ENCODE data around the gene C19orf44. TPM values are rescaled to one million over a fixed set of nuclear protein-coding genes. Genes with fewer than 3 reads are reported as not detected.

The C19orf44 gene
- total RNA-seq, 4 donors from 2014 or later = 8.6 to 12.0 (median 10.6) TPM

DNA sequence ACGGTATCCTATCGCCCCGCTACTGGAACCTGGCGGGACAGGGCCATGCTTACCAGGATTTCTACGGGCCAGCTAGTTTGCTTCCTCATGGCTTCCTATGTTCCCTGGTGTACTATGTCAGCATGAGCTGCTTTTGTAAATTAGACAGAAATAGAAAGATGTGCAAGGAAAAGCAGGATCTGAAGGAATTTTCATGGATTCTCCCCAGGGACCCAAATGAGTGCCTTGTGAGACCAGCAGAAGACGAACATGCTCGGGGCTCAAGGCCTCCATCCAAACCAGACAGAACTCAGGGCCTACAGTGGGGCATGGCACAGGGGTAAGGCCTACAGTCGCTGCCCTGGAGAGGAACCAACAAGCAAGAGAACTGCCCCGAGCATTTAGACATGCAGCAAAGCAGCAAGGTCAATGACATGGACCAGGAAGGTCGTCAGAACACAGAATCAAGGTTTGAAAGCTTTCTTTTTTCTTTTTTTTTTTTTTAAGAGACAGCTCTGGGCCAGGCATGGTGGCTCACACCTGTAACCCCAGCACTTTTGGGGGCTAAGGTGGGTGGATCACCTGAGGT, 41.8 kb upstream of the C19orf44 start:
- Histone ChIP-seq H3K9me3 (no peaks in the 10 kb centered on the region), H3K36me3 (no peaks in the 10 kb centered on the region), H3K4me3 (replicated peaks in 1 of 3) (no peak overlapping the region), H3K27ac (no peak overlapping the region), H3K4me1 (peaks cover 43 to 52% of the 10 kb centered on the region in 2 donors), H3K27me3 (no peaks in the 10 kb centered on the region)
- TF ChIP-seq, protein P1, sequence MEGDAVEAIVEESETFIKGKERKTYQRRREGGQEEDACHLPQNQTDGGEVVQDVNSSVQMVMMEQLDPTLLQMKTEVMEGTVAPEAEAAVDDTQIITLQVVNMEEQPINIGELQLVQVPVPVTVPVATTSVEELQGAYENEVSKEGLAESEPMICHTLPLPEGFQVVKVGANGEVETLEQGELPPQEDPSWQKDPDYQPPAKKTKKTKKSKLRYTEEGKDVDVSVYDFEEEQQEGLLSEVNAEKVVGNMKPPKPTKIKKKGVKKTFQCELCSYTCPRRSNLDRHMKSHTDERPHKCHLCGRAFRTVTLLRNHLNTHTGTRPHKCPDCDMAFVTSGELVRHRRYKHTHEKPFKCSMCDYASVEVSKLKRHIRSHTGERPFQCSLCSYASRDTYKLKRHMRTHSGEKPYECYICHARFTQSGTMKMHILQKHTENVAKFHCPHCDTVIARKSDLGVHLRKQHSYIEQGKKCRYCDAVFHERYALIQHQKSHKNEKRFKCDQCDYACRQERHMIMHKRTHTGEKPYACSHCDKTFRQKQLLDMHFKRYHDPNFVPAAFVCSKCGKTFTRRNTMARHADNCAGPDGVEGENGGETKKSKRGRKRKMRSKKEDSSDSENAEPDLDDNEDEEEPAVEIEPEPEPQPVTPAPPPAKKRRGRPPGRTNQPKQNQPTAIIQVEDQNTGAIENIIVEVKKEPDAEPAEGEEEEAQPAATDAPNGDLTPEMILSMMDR (IDR thresholded peaks at IDR 0.05) = no peak
- no peak for TF ChIP-seq POLR2A (IDR thresholded peaks at IDR 0.05)
- no peak for DNase-seq
- 80 to 81% methylated on average over 10 of the region's 10 CpGs for WGBS, 2 donors
- intact Hi-C loops (cut with DNase I) = no loop called here

DNA sequence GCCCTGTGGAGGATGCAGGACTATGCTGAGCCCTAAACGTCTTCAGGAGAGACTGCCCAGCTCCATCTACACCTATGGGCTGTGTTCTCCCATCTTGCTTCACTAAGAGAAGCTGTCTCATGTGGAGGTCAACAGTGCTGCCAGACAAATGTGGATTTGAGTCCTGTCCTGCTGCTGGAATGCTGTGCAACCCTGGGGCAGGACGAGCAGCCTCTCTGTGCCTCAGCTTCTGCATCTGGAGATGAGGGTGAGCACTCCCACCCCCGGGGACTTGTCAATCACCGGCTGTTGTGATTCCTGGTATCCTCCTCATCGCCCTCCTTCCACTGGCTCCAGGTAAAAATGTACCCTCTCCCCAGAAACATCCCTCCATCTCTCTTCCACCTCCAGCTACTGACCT, 40.7 kb upstream of the C19orf44 start:
- 92 to 93% methylated on average over 4 to 5 of the region's 5 CpGs for WGBS, 2 donors
- Histone ChIP-seq H3K4me3 (replicated peaks in 1 of 3) (no peak overlapping the region), H3K9me3 (no peaks in the 10 kb centered on the region), H3K4me1 (peaks cover 44 to 53% of the 10 kb centered on the region in 2 donors), H3K36me3 (no peaks in the 10 kb centered on the region), H3K27ac (no peak overlapping the region), H3K27me3 (no peaks in the 10 kb centered on the region)
- intact Hi-C loops (cut with DNase I) = no loop called here
- DNase-seq = no peak
- TF ChIP-seq POLR2A (IDR thresholded peaks at IDR 0.05) = no peak
- TF ChIP-seq, protein P1 (IDR thresholded peaks at IDR 0.05) = no peak

DNA sequence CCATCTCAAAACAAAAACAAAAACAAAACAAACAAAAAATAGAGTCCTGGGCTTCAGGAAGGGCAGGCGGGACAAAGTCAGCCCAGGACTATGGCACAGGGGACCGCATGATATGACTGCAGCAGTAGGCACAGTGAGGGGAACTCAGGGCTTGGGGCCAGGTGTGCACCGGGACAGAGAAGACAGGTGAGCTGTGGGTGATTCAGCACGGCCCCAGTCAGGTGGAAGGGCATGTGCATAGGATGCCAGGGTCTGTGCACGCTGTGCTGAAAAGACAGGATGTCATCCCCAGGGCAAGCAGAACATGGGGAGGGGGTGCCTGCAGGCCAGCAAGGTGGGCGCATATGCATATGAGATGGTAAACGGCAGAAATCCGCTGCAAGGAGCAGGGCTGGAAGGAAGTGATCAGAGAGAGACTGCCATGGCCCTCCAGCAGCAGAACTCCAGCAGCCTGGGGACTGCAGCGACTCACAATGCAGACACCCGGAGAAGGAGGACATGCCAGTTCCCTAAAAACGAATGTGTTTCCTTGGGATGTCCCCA, 39.5 kb upstream of the C19orf44 start:
- peak; percentile 58 to 80 for DNase-seq
- Histone ChIP-seq H3K27me3 (no peaks in the 10 kb centered on the region), H3K4me3 (replicated peaks in 1 of 3) (no peak overlapping the region), H3K36me3 (no peaks in the 10 kb centered on the region), H3K27ac (peak overlapping the region; percentile 54 to 77 (median 75)), H3K9me3 (no peaks in the 10 kb centered on the region), H3K4me1 (peaks cover 49 to 59% of the 10 kb centered on the region in 2 donors)
- TF ChIP-seq POLR2A (IDR thresholded peaks at IDR 0.05) = no peak
- TF ChIP-seq, protein P1 (IDR thresholded peaks at IDR 0.05) = no peak
- intact Hi-C loops (cut with DNase I) = no loop called here
- WGBS, 2 donors = 33% methylated on average over 11 of the region's 11 CpGs

GRCh38 chr19:16457195-16457953, 38.8 kb upstream of the C19orf44 start:
- peak overlapping the region; percentile 75 to 84 (median 77) for H3K27ac ChIP-seq
- WGBS, 2 donors = 4 to 6% methylated on average over 12 to 14 of the region's 16 CpGs
- no peak for TF ChIP-seq POLR2A (IDR thresholded peaks at IDR 0.05)
- TF ChIP-seq, protein P1 (IDR thresholded peaks at IDR 0.05) = no peak
- H3K4me1 ChIP-seq = peaks cover 54 to 62% of the 10 kb centered on the region in 2 donors
- no peaks in the 10 kb centered on the region for H3K9me3 ChIP-seq
- peak; percentile 97 to 98 for DNase-seq
- H3K36me3 ChIP-seq = no peaks in the 10 kb centered on the region
- intact Hi-C loops (cut with DNase I) = no loop called here
- no peaks in the 10 kb centered on the region for H3K27me3 ChIP-seq
- no peak overlapping the region for H3K4me3 ChIP-seq (replicated peaks in 1 of 3)

DNA sequence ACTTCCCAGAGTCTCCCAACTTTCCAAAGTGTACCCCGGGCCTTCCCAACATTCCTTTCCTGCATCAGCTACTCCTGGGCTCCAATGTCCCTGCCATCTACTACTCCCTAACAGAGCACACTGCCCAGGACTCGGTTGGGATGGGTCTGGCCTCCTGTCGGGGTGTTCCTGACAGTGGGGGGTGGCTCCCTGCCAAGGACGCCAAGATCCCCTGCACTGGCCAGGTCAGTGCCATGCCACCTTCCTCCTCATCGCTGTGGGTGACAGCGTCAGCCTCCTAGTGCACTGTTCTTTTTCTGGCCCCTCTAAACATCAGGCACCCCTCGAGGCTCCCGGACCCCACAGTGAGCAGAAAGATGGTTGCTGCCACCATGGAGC, 38.3 kb upstream of the C19orf44 start:
- Histone ChIP-seq H3K4me3 (replicated peaks in 1 of 3) (no peak overlapping the region), H3K9me3 (no peaks in the 10 kb centered on the region), H3K36me3 (no peaks in the 10 kb centered on the region), H3K27ac (peak overlapping the region; percentile 75 to 84 (median 77)), H3K27me3 (no peaks in the 10 kb centered on the region), H3K4me1 (peaks cover 54 to 67% of the 10 kb centered on the region in 2 donors)
- 15 to 23% methylated on average over 8 of the region's 8 CpGs for WGBS, 2 donors
- TF ChIP-seq, protein P1 (IDR thresholded peaks at IDR 0.05) = no peak
- no peak for TF ChIP-seq POLR2A (IDR thresholded peaks at IDR 0.05)
- intact Hi-C loops (cut with DNase I) = no loop called here
- peak; percentile 63 to 73 for DNase-seq

All from thyroid gland (tissue), 4 donors.